DMS114 treated with DMSO at 0.1 percent for 48 hours (cell line): ENCODE results near the gene H2AZ2.
"Not testable (repeated sequence)": the region's sequence is repeated elsewhere in the genome, so short reads cannot be mapped to it uniquely, and the experiment has no call there.

Experiments
- DNase-seq: peaks from one replicate; lab custom pipeline; 2025; ENCODE audit not compliant: unreplicated experiment; lab: John Stamatoyannopoulos, UW

Gene H2AZ2

DNA sequence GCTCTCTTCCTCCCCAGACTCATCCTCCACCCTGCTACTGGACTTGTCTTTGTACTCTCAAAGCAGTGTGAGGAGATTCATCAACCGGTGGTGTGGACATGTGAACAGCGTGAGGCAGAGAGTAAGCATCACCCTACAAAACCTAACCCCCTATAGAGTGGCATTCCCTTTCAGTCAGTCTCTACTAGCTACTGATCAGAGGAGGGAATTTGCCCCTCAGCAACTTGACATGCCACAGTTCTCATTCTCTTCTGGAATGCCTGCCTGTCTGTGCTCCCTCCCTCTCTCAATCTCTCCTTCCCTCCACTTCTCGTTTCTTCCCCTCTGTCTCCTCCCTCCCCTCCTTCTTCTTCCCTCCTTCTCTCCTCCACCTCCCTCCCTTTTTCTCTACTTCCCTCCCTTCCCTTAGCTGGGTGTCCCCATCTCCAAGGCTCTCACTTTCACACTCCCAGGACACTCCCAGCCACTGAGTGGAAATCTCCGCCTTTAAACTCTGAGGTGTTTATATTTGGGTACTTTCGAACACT is 24.6 kb downstream of the H2AZ2 start:
- DNase-seq, result no peak

DNA sequence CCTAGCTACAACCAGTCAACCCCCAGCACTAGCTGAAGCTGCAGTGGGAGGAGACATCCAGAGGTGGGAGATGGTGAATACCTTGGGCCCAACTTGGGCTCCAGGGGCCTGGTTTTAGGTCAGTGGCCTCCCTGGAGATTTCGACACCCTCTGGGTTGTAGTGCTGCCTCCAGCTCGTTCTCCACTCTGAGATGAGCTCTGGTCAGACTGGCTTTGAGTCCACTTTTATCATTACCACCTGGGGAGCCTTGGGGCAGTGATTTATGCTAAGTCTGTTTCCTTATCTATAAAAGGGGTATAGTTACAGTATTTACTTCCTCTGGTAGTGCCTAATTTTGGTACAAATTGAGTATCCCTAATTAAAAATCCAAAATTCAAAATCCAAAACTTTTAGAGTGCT is 28.6 kb downstream of the H2AZ2 start:
- no peak for DNase-seq

DNA sequence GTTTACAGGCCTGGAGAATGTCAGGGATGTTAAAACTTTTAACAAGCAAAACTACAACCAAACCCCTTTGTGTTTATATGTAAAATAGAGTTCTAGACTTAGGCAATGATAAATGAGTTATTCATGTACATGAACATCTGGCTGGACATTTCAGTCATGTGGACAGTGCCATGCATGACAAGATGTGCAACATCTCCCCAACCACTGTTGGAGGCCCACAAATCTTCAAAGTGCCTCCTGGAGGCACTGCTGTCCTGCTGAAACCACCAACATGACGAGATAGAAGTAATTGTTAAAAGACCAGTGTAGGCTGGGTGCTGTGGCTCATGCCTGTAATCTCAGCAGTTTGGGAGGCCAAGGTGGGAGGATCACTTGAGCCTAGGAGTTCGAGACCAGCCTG is 33.0 kb downstream of the H2AZ2 start:
- no peak for DNase-seq

DNA sequence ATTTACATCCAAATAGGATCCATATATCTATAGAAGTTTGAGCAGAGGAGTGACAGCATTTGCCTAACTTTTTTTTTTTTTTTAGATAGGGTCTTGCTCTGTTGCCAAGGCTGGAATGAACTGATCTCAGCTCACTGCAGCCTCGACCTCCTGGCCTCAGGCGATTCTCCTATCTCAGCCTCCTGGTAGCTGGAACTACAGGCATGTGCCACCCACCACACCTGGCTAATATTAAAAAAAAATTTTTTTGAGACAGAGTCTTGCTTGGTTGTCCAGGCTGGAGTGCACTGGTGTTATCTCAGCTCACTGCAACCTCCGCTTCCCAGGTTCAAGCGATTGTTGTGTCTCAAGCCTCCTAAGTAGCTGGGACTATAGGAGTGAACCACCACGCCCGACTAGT is 36.3 kb downstream of the H2AZ2 start:
- no peak for DNase-seq

DNA sequence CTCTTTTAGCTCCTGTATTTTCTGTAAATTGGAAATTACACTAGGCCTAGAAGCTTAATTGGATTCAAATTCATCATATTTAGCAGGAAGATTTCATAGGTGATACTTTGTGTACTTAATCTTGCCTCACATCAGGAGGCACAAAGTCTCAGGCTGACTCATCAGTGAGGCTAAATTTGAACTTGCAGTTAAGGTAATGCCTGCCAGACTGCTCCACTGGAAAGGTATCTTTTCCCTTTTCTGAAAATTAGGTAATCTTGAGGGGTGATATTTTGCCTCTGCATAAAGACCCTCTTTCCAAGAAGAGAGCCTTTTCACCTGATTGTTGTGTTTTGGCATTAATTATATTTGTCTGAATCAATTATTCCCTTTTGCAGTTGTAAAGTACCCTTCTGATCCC is 36.8 kb downstream of the H2AZ2 start:
- DNase-seq, result no peak

DNA sequence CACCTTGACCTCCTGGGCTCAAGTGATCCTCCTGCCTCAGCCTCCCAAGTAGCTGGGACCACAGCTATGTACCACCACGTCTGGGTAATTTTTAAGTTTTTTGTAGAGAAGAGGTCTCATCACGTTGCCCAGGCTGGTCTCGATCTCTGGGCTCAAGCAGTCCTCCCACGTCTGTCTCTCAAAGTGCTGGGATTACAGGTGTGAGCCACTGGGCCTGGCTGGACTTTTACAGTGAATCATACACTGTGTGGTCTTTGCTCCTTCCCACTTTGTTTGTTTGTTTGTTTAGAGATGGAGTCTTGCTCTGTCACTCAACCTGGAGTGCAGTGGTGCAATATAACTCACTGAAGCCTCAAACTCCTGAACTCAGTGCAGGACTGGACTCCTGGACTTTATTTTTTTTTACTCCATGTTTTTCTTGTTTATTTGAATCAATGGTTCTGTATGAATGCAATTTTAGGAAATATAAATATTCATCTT is 38.9 kb downstream of the H2AZ2 start:
- DNase-seq, result no peak

DNA sequence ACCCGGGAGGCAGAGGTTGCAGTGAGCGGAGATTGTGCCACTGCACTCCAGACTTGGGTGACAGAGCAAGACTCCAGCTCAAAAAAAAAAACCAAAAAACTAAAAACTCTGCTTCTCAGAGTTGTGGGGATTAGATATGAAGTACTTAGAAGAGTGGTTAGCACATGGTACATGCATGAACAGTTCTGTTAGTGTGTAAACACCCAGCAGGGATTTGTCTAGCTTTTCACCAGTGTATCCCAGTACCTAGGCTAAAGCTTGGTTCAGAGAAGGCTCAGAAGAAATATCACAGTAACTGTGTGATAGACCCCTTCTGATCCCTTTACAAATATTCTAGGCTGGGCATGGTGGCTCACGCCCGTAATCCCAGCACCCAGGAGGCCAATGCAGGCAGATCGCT is 41.9 kb downstream of the H2AZ2 start:
- no peak for DNase-seq

DNA sequence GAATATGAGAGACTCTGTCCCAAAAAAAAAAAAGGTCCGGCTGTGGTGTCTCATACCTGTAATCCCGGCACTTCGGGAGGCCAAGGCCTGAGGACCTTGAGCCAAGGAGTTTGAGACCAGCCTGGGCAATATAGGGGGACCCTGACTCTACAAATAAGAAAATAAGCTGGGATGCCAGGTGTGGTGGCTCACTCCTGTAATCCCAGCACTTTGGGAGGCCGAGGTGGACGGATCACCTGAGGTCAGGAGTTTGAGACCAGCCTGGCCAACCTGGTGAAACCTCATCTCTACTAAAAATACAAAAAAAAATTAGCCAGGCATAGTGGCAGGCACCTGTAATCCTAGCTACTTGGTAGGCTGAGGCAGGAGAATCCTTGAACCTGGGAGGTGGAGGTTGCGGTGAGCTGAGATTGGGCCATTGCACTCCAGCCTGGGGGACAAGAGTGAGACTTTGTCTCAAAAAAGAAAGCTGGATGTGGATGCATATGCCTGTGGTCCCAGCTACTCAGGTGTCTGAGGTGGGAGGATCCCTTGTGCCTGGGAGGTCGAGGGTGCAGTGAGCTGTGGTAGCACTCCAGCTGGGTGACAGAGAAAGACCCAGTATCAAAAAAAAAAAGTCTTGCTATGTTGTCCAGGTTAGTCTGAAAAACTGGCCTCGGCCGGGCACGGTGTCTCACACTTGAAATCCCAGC is 43.9 kb downstream of the H2AZ2 start:
- DNase-seq, result not testable (repeated sequence)

DNA sequence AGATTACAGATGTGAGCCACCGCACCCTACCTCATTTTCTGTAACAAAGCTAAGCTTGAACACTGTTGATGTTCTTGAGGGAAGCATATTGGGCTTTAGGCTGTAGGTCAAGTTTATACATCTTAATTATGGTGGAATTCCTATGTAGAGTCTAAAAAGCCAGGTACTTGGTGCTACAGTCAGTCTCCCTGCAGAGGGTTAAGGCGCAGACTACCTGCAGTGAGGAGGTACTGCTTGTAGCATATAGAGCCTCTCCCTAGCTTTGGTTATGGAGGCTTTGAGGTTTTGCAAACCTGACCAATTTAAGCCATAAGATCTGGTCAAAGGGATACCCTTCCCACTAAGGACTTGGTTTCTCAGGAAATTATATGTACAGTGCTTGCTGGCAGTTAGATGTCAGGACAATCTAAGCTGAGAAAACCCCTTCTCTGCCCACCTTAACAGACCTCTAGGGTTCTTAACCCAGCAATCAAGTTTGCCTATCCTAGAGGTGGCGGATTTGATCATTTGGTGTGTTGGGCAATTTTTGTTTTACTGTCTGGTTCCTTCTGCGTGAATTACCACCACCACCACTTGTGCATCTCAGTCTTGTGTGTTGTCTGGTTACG is 45.4 kb downstream of the H2AZ2 start:
- no peak for DNase-seq

DNA sequence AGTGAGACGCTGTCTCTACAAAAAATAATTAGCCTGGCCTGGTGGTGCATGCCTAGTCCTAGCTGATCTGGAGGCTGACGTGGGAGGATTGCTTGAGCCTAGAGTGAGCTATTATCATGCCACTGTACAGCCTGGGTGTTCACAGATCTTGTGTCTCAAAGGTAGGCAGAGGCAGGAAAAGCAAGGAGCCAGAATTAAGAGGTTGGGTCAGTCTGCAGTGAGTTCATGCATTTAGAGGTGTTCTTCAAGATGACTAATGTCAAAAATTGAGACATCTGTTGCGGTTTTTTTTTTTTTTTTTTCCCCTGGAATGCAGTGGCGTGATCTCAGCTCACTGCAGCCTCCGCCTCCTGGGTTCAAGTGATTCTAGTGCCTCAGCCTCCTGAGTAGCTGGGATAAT is 46.0 kb downstream of the H2AZ2 start:
- DNase-seq, result no peak

DNA sequence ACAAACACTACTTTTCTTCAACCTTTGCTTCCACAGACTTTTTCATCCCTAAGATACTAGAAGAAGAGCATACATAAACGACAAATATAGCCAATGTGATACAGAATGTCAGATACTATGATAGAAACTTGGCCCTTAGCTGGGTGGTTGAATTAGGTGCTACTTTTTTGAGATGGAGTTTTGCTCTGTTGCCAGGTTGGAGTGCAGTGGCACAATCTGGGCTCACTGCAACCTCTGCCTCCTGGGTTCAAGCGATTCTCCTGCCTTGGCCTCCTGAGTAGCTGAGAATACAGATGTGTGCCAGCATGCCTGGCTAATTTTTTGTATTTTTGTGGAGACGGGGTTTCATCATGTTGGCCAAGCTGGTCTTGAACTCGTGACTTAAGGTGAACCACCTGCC is 47.9 kb downstream of the H2AZ2 start:
- no peak for DNase-seq

DNA sequence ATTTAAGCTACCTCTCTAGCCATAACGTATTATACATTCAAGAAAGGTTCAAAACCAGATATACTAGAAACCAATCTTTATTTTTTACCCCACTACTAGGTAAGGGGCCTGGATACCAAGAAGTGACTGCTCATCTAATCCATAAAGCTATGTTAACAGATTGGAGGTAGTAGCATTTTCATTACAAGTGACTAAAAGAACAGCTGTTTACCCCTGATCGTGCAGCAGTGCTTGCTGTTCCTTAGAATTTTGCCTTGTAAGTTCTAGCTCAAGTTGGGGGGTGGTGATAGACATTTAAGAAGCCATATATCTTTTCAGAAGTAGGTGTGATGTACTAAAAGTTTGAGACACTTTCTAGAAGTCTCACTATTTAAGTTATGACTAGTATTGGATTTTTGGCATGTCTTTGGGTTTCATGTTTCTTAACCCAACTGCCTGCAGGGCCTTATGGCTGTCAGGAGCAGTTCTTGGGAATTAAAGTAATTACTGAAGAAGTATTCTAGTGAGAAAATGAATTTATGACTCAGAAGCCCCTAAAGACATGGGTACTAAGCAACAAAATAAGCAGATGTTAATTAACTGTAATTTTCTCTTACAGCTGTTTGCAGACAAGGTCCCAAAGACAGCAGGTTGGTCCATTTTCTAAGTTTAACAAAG is 49.1 kb downstream of the H2AZ2 start:
- no peak for DNase-seq

DNA sequence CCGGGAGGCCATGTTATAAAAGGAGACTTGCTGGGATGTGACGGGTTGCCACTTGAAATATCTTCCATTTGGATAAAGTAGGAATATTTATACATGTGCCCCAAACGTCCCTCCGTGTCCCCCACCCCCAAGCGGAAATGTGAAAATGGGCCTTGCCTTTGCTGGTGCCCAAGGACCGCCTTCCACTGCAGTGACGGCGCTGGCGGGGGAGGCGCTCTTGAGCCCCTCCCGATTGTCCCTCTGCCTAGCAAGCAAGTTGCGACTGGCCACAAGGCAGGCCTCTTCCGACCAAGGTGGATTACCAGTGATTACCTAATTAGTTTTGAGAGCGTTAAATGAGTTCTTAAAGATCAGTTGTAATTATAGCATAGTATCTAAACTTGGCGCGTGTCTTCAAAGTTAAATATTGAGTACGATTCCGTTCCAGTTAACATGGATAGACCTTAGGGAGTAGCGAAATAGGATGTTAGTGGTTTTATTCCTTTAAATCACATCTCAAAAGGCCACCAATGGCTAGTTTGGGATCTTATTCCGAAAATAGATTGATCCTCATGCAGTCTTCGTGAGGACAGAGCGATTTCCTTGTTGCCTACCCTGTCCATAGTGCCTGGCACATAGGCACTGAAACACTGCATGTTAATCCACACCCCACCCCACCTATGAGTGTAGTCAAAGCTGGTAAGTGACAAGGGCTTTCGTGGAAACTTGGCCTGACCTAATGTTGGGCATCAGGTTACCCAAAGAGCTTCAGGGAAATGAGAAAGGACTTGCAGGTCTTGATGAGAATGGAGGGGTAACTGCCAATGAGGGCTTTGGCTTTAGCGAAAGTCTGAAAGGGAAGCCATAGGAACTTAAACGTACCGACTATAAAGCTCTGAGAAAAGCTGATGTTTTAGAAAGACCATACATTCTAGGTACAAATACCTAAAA is 50.3 kb downstream of the H2AZ2 start:
- DNase-seq, result peak; percentile 73

DNA sequence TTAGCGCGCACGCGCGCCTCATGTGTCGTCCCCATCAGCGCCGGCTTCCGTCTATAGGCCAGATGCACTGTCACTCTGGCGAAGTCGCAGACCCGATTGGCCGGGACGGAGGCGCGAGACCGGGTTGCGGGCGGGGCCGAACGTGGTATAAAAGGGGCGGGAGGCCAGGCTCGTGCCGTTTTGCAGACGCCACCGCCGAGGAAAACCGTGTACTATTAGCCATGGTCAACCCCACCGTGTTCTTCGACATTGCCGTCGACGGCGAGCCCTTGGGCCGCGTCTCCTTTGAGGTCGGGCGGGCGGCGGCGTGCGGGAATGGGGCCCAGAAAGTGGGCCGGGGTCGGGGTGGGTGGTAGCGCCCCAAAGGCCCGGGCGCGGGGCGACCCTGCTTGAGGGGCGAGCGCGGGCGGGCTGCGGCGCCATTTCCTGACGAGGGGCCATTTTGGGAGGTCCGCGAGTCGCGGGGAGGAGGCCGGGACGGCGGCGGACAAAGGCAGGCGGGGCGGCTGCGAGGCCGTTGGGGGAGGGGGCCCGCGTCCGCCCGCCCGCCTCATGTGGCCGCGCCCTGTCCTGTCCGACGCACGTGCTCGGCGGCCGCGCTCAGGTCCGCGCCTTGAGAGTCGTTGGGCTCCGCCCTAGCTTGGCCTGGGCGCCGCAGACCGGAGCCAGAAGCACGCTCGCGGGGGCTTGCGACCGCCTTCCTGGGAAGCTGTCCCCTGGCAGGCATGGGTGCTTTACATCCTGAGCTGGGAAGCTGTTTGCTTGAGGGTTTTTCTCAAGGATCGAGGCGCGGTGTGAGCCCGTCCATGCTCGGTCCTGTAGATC is 51.2 kb downstream of the H2AZ2 start, which contains the start of gene PPIA:
TSS of gene PPIA (plus strand) at position 178 of the 825 bp plus-strand sequence. CDS start at position 222, 44 bp downstream.
- peak; percentile 95 for DNase-seq

DNA sequence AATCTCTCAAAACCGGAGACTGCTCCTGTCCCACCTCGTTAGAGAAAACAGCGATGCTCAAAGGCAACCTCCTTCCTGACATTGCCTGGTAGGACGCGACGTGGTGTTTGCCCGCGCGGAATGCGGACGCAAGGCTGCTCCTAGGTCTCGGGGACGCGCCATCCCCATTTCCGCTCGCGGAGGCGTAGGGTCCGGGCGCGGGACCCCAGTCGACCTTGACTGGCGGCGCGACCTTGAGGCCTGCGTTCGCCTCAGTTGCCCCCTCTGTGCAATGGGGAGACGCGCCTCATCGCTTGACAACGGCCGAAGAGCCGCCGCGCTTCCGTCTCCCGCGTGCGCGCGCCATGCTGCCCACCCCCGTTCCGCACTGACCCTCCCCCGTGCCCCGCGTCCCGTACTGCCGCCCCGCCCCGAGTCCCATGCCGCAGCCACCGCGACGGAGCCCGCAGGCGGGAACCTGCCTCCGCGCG is 51.8 kb downstream of the H2AZ2 start:
- DNase-seq, result peak; percentile 59

DNA sequence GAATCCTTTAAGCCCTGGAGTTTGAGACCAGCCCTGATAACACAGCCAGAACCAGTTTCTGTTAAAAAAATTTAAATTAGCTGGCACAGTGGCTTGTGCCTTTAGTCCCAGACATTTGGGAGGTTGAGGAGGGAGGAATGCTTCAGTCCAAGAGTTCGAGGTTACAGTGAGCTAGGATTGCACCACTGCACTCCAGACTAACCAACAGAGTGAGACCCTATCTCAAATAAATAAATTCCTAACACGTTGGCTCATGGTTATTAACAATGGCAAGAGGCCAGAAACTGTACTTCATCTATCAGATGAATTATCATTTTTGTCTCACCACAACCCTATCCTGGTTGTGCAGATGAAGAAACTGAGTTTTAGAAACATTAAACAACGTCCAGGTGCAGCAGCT is 53.6 kb downstream of the H2AZ2 start:
- no peak for DNase-seq

DNA sequence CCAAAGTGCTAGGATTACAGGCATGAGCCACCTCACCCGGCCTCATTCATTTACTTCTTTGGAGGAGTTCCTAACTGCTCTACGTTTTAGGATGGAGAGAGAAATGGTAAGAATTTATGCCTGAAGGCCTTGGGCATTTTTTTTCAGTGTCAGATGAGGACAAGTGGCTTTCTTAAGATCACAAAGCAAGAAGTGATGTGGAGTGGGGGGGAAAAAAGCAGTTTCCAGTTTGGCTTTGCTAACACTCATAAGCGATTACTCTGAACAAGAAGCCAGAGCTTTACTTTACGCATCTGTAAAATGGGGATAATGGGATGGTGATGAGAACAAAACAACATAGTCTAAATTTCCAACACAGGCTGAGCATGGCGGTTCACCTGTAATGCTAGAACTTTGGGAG is 54.0 kb downstream of the H2AZ2 start:
- DNase-seq, result peak; percentile 30

DNA sequence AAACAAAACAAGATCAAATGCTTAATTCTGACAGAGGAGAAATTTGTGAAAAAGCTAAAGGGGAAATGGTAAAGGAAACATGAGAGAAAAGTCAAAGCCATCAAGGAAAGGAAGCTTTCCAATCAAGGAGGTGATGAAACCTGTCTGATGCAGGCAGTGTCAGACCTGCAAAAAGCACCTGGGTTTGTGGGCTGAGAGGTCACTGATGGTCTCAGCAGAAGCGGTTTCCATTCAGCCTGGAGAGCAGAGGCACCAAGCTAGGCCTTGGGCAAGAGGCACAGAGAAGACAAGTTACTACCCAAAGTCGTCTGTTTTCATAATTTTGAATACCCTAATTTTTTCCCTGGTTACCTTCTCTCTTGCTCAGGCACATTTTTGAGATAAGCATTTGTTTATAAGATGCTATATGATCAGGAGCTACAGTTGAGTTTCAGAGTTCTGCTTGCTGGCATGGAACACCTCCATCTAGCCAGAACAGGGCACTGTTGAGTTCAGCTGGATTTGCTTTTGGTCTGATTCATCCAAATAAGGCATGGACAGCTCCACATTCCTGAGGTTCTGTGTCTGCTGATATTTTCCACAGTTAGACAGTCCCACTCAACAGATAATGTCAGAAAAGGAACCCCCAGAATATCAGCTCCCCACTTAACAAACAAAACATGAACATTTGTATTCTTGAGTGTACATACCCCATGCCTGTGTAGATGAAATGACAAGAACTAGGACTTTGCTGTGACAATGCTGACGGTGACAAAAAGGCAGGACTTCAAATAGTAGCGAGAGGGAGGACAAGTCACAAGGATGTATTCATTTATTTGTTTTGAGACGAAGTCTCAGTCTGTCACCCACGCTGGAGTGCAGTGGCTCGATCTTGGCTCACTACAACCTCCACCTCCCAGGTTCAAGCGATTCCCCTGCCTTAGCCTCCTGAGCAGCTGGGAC is 56.3 kb downstream of the H2AZ2 start:
- no peak for DNase-seq

DNA sequence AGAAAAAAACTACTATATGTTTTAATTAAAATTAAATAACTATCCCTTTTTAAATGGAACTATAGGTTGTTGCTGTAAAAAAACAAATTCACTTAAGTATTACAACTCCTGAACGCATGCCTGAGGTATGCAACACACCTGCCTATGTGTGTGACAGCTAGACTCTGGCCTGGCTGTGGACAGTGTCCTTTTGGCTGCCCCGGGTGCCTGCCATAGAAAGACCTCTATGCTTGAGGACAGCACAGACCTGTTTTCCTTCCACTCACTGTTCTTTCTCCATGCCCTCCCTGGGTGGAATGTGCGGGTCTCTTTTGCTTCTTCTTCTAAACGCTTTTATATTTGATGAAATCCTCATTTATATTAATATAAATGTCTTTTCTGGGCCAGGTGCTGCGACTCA is 57.9 kb downstream of the H2AZ2 start:
- no peak for DNase-seq
